BE2C (cell line): ENCODE measurements around the gene EHD1.

Experiments used
- DNase-seq: peaks from one replicate; pipeline ENCODE4 v3.0.0-alpha.2; 2020
- H3K27me3 ChIP-seq: fragments of 250-450 bp; sonication (Bioruptor Pico); 2 replicates; pipeline ENCODE4 v1.5.1; 2020; ENCODE audit warnings: mild to moderate bottlenecking
- H3K36me3 ChIP-seq: fragments of 250-450 bp; sonication (Bioruptor Pico); 2 replicates; pipeline ENCODE4 v1.5.1; 2020; ENCODE audit warnings: mild to moderate bottlenecking
- H3K4me1 ChIP-seq: fragments of 250-450 bp; sonication (Bioruptor Pico); 2 replicates; pipeline ENCODE4 v1.5.1; 2020
- H3K4me3 ChIP-seq: 2 replicates; pipeline ENCODE4 v1.5.1; 2011; ENCODE audit warnings: low read depth, low read length
- H3K9me3 ChIP-seq: fragments of 250-450 bp; sonication (Bioruptor Pico); 2 replicates; pipeline ENCODE4 v1.5.1; 2020
- TF ChIP-seq, protein P1 (sequence below): IDR thresholded peaks from 2 replicates; pipeline ENCODE4 v1.5.1; 2012; ENCODE audit warnings: mild to moderate bottlenecking, low read depth, low read length

The EHD1 gene

DNA sequence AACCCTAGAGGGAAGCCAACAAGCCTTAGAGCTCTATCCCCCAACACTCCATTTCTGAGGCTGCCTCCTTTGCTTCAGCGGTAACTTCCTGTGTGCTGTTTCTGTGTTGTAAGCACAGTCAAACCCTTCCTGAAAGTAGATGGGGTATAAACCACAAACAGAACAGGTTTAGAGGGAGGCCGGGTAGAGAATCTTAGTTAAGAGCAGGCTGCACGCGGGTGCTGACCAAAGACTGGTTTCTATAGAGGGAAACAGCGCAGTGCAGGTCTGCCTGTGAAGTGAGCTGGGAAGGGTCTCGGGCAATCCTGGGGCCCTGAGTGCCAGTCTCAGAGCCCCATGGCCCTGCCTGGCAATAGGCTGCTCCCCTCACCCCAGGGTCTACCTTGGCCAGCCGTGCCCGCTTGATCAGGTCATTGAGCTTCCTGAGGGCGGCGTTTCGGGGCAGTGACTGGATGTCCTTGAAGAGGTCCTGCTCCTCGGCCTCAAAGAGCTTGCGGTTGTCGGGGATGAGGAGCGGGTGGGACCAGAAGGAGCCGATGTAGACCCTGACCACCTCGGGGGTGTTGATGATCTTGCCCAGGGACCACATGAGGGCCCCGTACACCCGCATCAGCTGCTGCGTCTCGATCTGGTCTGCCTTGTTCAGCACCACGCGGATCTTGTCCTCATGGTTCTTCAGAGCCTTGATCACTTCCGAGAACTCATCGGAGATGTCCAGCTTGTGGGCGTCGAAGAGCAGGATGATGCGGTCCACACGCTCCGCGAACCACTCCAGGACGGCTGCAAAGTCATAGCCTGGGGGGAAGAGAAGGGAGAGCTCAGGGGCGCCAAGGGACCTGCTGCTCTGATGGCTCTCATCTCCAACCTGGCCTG is 18.6 kb downstream of the EHD1 start:
- Histone ChIP-seq H3K36me3 (no peaks in the 10 kb centered on the region), H3K4me3 (no peak overlapping the region), H3K9me3 (no peaks in the 10 kb centered on the region), H3K27me3 (no peaks in the 10 kb centered on the region), H3K4me1 (peaks cover 16% of the 10 kb centered on the region)
- DNase-seq: no peak
- TF ChIP-seq, protein P1, sequence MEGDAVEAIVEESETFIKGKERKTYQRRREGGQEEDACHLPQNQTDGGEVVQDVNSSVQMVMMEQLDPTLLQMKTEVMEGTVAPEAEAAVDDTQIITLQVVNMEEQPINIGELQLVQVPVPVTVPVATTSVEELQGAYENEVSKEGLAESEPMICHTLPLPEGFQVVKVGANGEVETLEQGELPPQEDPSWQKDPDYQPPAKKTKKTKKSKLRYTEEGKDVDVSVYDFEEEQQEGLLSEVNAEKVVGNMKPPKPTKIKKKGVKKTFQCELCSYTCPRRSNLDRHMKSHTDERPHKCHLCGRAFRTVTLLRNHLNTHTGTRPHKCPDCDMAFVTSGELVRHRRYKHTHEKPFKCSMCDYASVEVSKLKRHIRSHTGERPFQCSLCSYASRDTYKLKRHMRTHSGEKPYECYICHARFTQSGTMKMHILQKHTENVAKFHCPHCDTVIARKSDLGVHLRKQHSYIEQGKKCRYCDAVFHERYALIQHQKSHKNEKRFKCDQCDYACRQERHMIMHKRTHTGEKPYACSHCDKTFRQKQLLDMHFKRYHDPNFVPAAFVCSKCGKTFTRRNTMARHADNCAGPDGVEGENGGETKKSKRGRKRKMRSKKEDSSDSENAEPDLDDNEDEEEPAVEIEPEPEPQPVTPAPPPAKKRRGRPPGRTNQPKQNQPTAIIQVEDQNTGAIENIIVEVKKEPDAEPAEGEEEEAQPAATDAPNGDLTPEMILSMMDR: no peak

DNA sequence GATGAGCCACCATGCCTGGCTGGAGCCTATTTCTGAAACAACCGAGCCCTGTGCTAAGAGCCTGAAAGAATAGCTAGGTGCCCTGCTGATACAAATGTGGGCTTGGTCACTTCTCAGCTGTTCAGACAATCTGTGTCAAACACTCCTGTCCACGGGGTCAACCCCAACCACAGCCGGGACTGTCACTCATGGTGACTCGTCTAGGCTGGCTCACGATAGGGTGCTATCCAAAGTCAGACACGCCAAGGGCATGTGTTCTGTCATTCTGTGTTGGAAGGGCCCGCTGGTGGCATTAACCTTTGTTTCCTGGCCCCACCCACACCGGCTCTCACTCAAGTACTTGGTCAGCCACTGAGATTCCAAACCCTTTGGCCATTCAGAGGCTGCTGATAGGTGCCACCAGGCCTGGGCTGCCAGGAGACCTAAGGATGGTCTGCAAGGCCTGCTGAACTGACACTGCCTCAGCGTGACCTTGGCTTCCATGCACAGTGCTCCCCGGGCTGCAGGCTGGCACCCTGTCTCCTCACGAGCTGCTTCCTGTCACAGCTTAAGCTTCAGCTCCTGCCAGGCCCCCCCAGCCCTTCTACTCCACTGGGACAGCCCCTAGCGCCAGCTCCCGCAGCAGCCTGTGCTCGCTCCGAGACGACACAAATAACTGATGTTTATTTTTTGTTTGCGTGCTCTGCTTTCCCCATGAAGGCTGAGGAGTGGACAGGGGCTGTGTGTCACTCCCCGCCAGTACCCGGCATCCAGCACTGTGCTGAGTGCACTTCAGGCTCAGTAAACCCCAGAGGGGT is 19.8 kb downstream of the EHD1 start:
- no peaks in the 10 kb centered on the region for H3K27me3 ChIP-seq
- no peak for DNase-seq
- no peaks in the 10 kb centered on the region for H3K9me3 ChIP-seq
- TF ChIP-seq, protein P1: no peak
- peaks cover 19% of the 10 kb centered on the region for H3K4me1 ChIP-seq
- peaks cover 4% of the 10 kb centered on the region; the same call in 1 of the 2 replicates for H3K36me3 ChIP-seq
- H3K4me3 ChIP-seq: no peak overlapping the region

DNA sequence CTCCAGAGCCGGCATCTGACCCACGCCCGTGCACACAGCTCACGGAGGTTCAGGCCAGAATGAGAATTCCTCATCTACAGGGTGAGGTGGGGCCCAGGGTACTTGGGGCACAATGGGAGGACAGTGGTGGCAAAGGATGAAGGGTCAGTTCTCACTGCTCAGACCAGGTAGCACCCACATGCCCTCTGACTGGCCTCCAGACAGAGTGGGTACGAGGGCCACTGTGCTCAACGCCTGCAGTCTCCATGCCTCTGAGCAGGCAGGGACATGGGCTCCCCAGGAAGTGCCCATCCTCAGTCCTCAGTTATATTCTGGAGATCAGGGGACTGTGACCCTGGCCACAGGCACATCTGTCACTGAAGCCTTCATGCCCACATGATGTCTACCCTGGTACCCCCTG is 20.9 kb downstream of the EHD1 start:
- peaks cover 19% of the 10 kb centered on the region for H3K4me1 ChIP-seq
- no peaks in the 10 kb centered on the region for H3K27me3 ChIP-seq
- TF ChIP-seq, protein P1: no peak
- H3K36me3 ChIP-seq: peaks cover 4% of the 10 kb centered on the region; the same call in 1 of the 2 replicates
- no peak for DNase-seq
- H3K9me3 ChIP-seq: no peaks in the 10 kb centered on the region
- no peak overlapping the region for H3K4me3 ChIP-seq

DNA sequence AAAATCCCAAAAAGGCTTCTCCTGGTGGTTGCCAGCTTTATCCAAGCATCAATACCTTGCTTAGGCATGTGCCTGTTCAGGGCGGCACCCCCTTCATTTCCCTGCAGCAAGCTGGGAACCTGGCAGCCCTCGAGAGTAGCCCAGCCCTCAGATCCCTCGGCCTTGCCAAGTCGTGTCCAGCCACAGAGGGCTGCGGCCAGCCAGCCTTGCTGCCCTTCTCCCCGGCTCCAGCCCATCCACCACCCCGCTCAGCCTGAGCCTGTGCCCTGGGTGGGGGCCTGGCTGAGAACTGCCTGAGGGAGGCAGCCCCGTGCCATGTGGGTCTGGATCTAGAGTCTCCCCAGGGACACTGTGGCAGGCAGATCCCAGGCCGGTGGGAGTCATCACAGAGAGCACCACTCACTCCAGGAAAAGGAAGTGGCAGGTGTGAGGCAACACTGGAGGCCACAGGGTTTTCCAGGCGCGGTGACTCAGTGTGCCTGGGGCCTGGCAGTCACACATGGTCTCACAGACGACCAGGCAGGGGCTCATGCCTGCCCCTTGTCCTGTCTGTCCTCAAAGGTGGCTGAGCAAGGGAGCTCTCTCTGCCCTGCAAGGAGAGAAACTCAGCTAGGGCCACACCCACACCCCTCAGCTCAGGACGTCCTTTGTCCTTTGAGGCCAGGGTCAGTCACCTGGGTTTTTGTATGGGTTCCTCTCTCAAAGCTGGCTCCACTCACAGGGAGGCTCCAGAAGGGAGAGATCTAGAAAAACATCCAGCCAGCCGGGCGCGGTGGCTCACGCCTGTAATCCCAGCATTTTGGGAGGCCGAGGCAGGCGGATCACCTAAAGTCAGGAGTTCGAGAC is 21.8 kb downstream of the EHD1 start:
- DNase-seq: peak; percentile 90
- Histone ChIP-seq H3K4me3 (no peak overlapping the region), H3K9me3 (no peaks in the 10 kb centered on the region), H3K4me1 (peaks cover 19% of the 10 kb centered on the region), H3K27me3 (no peaks in the 10 kb centered on the region), H3K36me3 (peaks cover 4% of the 10 kb centered on the region; the same call in 1 of the 2 replicates)
- TF ChIP-seq, protein P1: no peak; the same call in 1 of the 2 replicates

DNA sequence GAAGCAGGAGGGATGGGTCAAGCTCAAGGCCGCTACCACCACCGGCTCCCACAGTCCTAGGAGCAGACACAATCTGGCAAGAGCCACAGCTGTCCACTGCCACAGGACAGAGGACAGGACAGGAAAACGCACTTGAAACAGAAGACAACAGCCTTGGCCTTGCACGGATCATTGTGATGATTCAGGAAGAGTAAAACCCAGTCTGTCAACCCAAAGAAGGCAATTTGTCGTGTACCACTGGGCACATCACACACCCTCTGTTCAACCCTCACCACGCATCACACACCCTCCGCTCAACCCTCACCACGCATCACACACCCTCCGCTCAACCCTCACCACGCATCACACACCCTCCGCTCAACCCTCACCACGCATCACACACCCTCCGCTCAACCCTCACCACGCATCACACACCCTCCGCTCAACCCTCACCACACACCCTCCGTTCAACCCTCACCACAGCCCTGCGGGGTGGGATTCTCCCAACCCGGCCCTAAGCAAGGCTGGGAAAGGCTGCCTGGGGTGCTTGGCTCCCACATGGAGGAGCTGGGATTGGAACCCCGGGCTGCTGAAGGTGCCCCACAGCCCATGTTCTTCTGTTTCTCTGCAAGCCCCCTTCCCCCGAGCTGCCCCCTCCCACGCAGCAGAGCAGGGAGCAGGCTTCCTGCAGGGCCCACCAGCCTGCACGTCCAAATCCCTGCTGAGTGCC is 22.7 kb downstream of the EHD1 start:
- H3K4me3 ChIP-seq: no peak overlapping the region
- DNase-seq: no peak
- H3K27me3 ChIP-seq: no peaks in the 10 kb centered on the region
- TF ChIP-seq, protein P1: no peak
- H3K36me3 ChIP-seq: peaks cover 4% of the 10 kb centered on the region; the same call in 1 of the 2 replicates
- H3K9me3 ChIP-seq: no peaks in the 10 kb centered on the region
- peaks cover 19% of the 10 kb centered on the region for H3K4me1 ChIP-seq
